WTC11 (cell line): ENCODE measurements around the gene TMEM50B. TPM values are rescaled to one million over a fixed set of nuclear protein-coding genes. Genes with fewer than 3 reads are reported as not detected.

Source experiments
- AR ChIP-seq: fragments of 250-450 bp; sonication (Bioruptor Pico); IDR thresholded peaks from 2 replicates; pipeline ENCODE4 v1.9.0; 2021; ENCODE audit warnings: mild to moderate bottlenecking
- CREM ChIP-seq: sonication (generic); formaldehyde crosslinking; IDR thresholded peaks from 2 replicates; pipeline ENCODE4 v1.8.1; 2022; ENCODE audit warnings: mild to moderate bottlenecking, missing genetic modification reagents, moderate library complexity
- ETV6 ChIP-seq: sonication (generic); formaldehyde crosslinking; IDR thresholded peaks from 2 replicates; pipeline ENCODE4 v1.8.1; 2022; ENCODE audit warnings: mild to moderate bottlenecking, missing genetic modification reagents
- FOXJ3 ChIP-seq: sonication (generic); formaldehyde crosslinking; IDR thresholded peaks from 2 replicates; pipeline ENCODE4 v1.9.0; 2021; ENCODE audit warnings: missing genetic modification reagents, mild to moderate bottlenecking, borderline replicate concordance
- FOXP1 ChIP-seq: sonication (generic); formaldehyde crosslinking; IDR thresholded peaks from 2 replicates; pipeline ENCODE4 v1.8.0; 2022; ENCODE audit warnings: missing genetic modification reagents, mild to moderate bottlenecking, moderate library complexity, borderline replicate concordance
- GABPB1 ChIP-seq: sonication (generic); formaldehyde crosslinking; IDR thresholded peaks from 2 replicates; pipeline ENCODE4 v1.8.1; 2023; ENCODE audit warnings: mild to moderate bottlenecking, missing genetic modification reagents
- JUN ChIP-seq: sonication (generic); formaldehyde crosslinking; IDR thresholded peaks from 2 replicates; pipeline ENCODE4 v1.8.0; 2023; ENCODE audit warnings: mild to moderate bottlenecking, missing genetic modification reagents
- OVOL2 ChIP-seq: fragments of 250-450 bp; sonication (Bioruptor Pico); IDR thresholded peaks from 2 replicates; pipeline ENCODE4 v1.9.0; 2021; ENCODE audit warnings: mild to moderate bottlenecking, borderline replicate concordance
- TCF7 ChIP-seq: sonication (generic); formaldehyde crosslinking; IDR thresholded peaks from 2 replicates; pipeline ENCODE4 v1.8.0; 2022; ENCODE audit warnings: mild to moderate bottlenecking, low read depth, missing genetic modification reagents, moderate library complexity
- TP53 ChIP-seq: sonication (generic); formaldehyde crosslinking; IDR thresholded peaks from 2 replicates; pipeline ENCODE4 v1.8.1; 2023; ENCODE audit warnings: mild to moderate bottlenecking, missing genetic modification reagents
- USF2 ChIP-seq: sonication (generic); formaldehyde crosslinking; IDR thresholded peaks from 2 replicates; pipeline ENCODE4 v1.8.1; 2023; ENCODE audit warnings: mild to moderate bottlenecking, missing genetic modification reagents, moderate library complexity
- ZNF138 ChIP-seq: sonication (generic); formaldehyde crosslinking; conservative IDR thresholded peaks from 2 replicates; pipeline ENCODE4 v1.8.1; 2022; ENCODE audit warnings: mild to moderate bottlenecking, moderate library complexity, missing genetic modification reagents
- ZNF232 ChIP-seq: sonication (generic); formaldehyde crosslinking; IDR thresholded peaks from 2 replicates; pipeline ENCODE4 v1.8.0; 2022; ENCODE audit warnings: mild to moderate bottlenecking, missing genetic modification reagents
- ZNF317 ChIP-seq: sonication (generic); formaldehyde crosslinking; IDR thresholded peaks from 2 replicates; pipeline ENCODE4 v1.8.1; 2023; ENCODE audit warnings: low read depth, mild to moderate bottlenecking, moderate library complexity, missing genetic modification reagents, borderline replicate concordance
- ZNF396 ChIP-seq: fragments of 250-450 bp; sonication (Bioruptor Pico); IDR thresholded peaks from 2 replicates; pipeline ENCODE4 v1.8.0; 2021; ENCODE audit warnings: mild to moderate bottlenecking, moderate library complexity, borderline replicate concordance
- ZNF423 ChIP-seq: fragments of 250-450 bp; sonication (Bioruptor Pico); IDR thresholded peaks from 2 replicates; pipeline ENCODE4 v2.1.2; 2022; ENCODE audit warnings: mild to moderate bottlenecking, moderate library complexity
- ZNF425 ChIP-seq: fragments of 250-450 bp; sonication (Bioruptor Pico); conservative IDR thresholded peaks from 2 replicates; pipeline ENCODE4 v1.9.0; 2021; ENCODE audit warnings: mild to moderate bottlenecking
- ZNF532 ChIP-seq: fragments of 250-450 bp; sonication (Bioruptor Pico); IDR thresholded peaks from 2 replicates; pipeline ENCODE4 v1.9.0; 2021; ENCODE audit warnings: mild to moderate bottlenecking, borderline replicate concordance
- total RNA-seq: library from RNA; stranded (reverse); gene quantifications from 3 replicates; pipeline ENCODE4 v1.2.3, GENCODE V29; 2021
- TF ChIP-seq, protein P1 (sequence below): fragments of 200-600 bp; IDR thresholded peaks from 2 replicates; pipeline ENCODE4 v1.8.0; 2022; ENCODE audit warnings: antibody characterized with exemption
- TF ChIP-seq, protein P2 (sequence below): sonication (generic); formaldehyde crosslinking; IDR thresholded peaks from 2 replicates; pipeline ENCODE4 v1.8.1; 2022; ENCODE audit warnings: low read depth, mild to moderate bottlenecking, moderate library complexity, missing genetic modification reagents, borderline replicate concordance
- TF ChIP-seq, protein P3 (sequence below): sonication (generic); formaldehyde crosslinking; IDR thresholded peaks from 2 replicates; pipeline ENCODE4 v1.8.1; 2023; ENCODE audit warnings: mild to moderate bottlenecking, moderate library complexity, missing genetic modification reagents
- TF ChIP-seq, protein P4 (sequence below): sonication (generic); formaldehyde crosslinking; IDR thresholded peaks from 2 replicates; pipeline ENCODE4 v1.8.1; 2022; ENCODE audit warnings: mild to moderate bottlenecking, missing genetic modification reagents, moderate library complexity, borderline replicate concordance

The TMEM50B gene
- total RNA-seq, 1 experiment from 2014 or later, result 25.4 TPM

- TF ChIP-seq, protein P1, sequence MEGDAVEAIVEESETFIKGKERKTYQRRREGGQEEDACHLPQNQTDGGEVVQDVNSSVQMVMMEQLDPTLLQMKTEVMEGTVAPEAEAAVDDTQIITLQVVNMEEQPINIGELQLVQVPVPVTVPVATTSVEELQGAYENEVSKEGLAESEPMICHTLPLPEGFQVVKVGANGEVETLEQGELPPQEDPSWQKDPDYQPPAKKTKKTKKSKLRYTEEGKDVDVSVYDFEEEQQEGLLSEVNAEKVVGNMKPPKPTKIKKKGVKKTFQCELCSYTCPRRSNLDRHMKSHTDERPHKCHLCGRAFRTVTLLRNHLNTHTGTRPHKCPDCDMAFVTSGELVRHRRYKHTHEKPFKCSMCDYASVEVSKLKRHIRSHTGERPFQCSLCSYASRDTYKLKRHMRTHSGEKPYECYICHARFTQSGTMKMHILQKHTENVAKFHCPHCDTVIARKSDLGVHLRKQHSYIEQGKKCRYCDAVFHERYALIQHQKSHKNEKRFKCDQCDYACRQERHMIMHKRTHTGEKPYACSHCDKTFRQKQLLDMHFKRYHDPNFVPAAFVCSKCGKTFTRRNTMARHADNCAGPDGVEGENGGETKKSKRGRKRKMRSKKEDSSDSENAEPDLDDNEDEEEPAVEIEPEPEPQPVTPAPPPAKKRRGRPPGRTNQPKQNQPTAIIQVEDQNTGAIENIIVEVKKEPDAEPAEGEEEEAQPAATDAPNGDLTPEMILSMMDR, result no peak
- TF ChIP-seq ZNF138 (no peak), ETV6 (peak; percentile 93), CREM (CRISPR knock-in tag) (0 out of 2 replicates have a peak, but pooled peaks have one; percentile 51), ZNF532 (CRISPR knock-in tag) (no peak), ZNF423 (CRISPR knock-in tag) (no peak), FOXP1 (no peak; the same call in 1 of the 2 replicates), AR (CRISPR knock-in tag) (no peak), USF2 (CRISPR knock-in tag) (no peak), FOXJ3 (CRISPR knock-in tag) (no peak), TP53 (CRISPR knock-in tag) (no peak), ZNF317 (CRISPR knock-in tag) (no peak), OVOL2 (CRISPR knock-in tag) (no peak), JUN (CRISPR knock-in tag) (0 out of 2 replicates have a peak, but pooled peaks have one; percentile 27), ZNF396 (CRISPR knock-in tag) (no peak), GABPB1 (CRISPR knock-in tag) (peak; percentile 78), ZNF232 (CRISPR knock-in tag) (peak; percentile 78; the same call in 1 of the 2 replicates), ZNF425 (CRISPR knock-in tag) (no peak), TCF7 (CRISPR knock-in tag) (no peak)
- TF ChIP-seq, protein P2, sequence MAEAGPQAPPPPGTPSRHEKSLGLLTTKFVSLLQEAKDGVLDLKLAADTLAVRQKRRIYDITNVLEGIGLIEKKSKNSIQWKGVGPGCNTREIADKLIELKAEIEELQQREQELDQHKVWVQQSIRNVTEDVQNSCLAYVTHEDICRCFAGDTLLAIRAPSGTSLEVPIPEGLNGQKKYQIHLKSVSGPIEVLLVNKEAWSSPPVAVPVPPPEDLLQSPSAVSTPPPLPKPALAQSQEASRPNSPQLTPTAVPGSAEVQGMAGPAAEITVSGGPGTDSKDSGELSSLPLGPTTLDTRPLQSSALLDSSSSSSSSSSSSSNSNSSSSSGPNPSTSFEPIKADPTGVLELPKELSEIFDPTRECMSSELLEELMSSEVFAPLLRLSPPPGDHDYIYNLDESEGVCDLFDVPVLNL (CRISPR knock-in tag), result no peak
- TF ChIP-seq, protein P3, sequence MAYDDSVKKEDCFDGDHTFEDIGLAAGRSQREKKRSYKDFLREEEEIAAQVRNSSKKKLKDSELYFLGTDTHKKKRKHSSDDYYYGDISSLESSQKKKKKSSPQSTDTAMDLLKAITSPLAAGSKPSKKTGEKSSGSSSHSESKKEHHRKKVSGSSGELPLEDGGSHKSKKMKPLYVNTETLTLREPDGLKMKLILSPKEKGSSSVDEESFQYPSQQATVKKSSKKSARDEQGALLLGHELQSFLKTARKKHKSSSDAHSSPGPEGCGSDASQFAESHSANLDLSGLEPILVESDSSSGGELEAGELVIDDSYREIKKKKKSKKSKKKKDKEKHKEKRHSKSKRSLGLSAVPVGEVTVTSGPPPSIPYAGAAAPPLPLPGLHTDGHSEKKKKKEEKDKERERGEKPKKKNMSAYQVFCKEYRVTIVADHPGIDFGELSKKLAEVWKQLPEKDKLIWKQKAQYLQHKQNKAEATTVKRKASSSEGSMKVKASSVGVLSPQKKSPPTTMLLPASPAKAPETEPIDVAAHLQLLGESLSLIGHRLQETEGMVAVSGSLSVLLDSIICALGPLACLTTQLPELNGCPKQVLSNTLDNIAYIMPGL, result peak; percentile 74
- TF ChIP-seq, protein P4, sequence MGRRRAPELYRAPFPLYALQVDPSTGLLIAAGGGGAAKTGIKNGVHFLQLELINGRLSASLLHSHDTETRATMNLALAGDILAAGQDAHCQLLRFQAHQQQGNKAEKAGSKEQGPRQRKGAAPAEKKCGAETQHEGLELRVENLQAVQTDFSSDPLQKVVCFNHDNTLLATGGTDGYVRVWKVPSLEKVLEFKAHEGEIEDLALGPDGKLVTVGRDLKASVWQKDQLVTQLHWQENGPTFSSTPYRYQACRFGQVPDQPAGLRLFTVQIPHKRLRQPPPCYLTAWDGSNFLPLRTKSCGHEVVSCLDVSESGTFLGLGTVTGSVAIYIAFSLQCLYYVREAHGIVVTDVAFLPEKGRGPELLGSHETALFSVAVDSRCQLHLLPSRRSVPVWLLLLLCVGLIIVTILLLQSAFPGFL, result no peak
Measured at GRCh38 chr21:33491373-33492102, 11.8 kb upstream of the TMEM50B start, which contains the start of gene DNAJC28 (continued).
